ENCODE data around the gene ATG7.

DNA sequence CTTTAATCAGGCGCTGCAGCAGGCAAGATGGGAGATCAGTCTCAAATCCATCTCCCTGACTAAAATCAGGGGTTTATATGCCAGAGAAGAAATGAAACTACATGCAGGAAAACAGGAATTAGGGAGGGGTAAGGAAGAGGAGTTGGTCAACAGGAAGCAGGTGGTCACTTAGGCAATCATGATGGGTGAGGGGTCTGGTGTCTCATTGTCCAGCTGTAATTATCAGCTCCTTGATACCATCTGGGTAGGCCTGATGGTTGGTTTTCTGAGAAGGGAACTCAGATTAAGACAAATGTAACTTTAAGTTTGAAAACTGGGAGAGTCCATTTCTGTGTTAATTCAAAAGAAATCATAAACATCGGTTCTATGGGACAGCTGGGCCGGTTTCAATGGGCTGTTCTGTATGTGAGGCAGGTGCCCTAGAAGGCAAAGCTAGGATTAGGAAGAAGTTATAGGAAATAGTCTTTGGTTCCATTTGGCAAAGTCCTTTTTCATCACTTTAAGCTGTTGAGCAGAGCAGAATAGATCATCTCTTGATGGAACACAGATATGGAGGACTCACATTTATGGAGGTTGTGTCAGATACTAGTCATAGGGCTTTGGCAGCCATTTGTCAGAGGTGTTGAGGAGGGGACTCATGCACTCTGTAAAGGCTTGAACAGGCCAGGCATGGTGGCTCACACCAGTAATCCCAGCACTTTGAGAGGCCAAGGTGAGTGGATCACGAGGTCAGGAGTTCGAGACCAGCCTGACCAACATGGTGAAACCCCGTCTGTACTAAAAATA is 222.1 kb downstream of the ATG7 start:
- TF ChIP-seq, protein P1, sequence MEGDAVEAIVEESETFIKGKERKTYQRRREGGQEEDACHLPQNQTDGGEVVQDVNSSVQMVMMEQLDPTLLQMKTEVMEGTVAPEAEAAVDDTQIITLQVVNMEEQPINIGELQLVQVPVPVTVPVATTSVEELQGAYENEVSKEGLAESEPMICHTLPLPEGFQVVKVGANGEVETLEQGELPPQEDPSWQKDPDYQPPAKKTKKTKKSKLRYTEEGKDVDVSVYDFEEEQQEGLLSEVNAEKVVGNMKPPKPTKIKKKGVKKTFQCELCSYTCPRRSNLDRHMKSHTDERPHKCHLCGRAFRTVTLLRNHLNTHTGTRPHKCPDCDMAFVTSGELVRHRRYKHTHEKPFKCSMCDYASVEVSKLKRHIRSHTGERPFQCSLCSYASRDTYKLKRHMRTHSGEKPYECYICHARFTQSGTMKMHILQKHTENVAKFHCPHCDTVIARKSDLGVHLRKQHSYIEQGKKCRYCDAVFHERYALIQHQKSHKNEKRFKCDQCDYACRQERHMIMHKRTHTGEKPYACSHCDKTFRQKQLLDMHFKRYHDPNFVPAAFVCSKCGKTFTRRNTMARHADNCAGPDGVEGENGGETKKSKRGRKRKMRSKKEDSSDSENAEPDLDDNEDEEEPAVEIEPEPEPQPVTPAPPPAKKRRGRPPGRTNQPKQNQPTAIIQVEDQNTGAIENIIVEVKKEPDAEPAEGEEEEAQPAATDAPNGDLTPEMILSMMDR (IDR thresholded peaks at IDR 0.05; ENCODE audit: low read depth, low read length) = no peak
- no peak for TF ChIP-seq POLR2A (IDR thresholded peaks at IDR 0.05; ENCODE audit: extremely low read depth, insufficient read length)

Measured in NB4 (cell line).